HG02623 (cell line): ENCODE measurements around the gene DRG2.
A peak's percentile ranks its signal among the peaks of the same experiment; 100 is the strongest.

Experiments used
- ATAC-seq: cut with Tn5 transposase; IDR thresholded peaks from one replicate; pipeline ENCODE4 v1.9.1; 2021; ENCODE audit warnings: moderate library complexity; ENCODE audit not compliant: unreplicated experiment

Gene DRG2

DNA sequence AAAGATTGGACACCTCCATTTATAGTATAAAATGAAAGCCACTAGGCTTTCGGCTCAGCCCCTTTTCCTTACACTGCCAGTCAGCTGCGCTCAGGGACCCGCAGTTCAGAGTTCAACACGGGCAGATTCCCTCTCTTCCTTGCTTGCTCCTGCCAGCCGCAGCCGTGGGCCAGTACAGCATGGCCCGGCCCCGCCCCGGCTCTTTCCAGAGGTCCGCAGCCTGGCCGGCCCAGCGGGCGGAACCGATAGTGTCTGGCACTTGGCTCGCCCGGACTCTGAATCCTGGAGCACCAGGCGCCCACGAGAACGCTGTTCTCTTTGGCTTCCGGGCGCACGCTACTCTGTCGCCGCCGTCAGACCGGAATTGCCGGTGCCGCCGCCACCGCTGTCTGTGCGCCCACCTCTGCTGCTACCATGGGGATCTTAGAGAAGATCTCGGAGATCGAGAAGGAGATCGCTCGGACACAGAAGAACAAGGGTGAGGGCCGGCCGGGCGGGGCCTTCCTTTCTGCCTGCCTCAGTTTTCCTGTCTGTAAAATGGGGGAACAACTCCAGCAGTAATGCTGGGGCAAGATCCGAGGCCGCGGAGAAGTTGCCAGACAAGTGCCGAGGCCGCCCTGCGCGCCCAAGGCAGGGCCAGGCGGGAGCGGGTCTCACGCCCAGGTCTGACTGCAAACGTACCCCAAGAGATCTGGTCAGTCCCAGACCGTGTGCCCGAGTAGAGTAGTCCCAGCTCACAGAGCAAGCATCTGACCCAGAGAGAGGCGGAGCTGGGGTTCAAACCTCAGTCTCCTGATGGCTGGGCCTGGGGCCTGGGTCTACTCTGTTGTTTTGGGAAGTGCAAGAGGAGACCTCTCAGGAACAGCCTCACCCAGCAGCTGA, at the start of gene DRG2:
Gene DRG2, plus strand, starts transcription at position 339 of the 882 bp plus-strand sequence. Its CDS starts 76 bp downstream, at position 415.
- ATAC-seq = peak; percentile 77

GRCh38 chr17:18038149-18038850, 49.4 kb upstream of the DRG2 start:
- no peak for ATAC-seq

DNA sequence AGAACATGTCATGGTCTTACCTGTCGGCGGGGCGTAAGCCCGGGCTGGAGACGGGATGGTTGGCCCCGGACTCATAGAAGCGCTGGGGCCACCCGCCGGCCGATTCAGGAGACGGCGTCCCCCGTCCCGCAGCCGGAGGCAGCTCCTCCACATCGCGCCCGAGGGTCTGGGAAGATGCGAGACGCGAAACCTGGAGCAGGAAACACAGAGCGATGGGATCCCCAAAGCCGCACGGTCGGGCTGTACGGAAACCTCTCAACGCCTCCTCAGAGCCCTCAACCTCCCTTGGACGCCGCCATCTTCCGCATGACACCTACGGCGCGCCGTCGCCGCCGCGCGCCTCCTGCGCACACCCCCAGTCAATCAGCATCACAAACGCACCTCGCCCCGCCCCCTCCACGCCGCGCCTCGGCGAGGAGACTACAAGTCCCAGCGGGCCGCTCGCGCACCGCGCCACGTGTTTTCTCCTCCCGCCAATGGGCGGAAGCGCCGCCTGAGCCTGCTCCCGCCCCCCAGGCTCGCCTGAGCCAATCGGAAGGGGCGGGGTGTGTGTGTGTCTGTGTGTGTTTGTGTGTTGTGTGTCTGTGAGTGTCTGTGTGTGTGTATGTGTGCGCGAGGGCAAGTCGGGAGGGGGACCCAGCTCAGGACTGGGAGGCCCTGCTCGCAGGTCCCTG, 48.8 kb upstream of the DRG2 start, which contains the start of the genes ATPAF2 and GID4:
Gene ATPAF2, minus strand, starts transcription at position 308 of the 674 bp plus-strand sequence. Its CDS starts 155 bp downstream, at position 153.
Gene GID4, plus strand, starts transcription at position 548 of the 674 bp plus-strand sequence. Its CDS starts 57 bp downstream, at position 605.
- ATAC-seq = peak; percentile 85

DNA sequence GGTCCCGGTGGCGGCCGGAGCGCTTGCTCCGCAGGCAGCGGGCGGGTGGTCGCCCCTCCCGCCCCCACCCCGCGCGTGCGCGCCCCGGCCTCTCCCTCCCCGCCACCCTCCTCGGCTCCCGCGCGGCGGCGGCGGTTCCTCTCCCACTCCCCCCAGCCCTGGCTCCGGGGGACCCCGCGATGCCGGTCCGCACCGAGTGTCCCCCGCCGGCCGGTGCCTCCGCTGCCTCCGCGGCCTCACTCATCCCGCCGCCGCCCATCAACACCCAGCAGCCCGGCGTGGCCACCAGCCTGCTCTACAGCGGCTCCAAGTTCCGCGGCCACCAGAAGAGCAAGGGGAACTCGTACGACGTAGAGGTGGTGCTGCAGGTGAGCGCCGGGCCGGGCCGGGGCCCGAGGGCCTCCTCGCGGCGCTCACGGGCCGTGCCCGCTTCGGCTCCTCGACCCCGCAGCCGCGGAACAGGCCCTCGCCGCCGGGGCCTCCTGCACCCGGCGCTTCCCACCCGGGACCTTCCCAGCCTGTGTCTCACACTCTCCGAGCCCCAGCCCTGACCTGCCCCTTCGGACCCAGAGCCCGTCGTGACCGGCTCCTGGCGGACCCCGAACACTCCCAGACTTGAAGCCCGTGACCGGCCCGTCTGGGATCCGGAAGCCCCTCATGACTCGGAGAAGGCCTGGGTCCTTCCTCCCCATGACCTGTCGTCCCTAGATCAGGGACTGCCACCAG, 48.0 kb upstream of the DRG2 start:
- peak; percentile 29 for ATAC-seq

DNA sequence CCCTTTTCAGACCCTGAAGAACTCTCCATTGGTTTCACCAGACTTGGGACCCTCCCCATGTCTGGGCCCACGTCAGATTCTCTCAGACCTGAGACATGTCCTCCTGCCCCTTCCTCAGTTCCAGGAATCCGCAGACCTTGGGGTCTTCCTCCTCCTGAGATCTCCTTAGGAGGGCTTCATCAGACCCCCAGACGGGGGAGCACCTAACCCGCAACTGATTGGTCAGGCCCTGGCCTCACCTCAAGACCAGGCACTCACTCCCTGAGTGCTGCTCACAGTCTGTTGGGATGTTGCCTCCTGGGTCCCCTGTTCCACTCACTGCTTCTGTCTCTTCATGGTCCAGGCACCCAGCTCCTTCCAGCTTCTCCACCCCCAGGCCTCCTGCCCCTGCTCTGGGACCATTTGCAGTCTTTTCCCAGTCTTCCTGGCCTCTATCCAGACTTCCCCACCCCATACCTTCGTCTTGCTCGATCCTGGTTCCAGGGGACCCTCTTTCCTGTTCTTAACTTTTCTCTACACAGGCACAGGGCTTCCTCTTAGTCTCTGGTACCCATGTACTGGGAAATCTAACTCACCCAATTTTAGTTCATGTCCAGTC, 47.4 kb upstream of the DRG2 start:
- no peak for ATAC-seq

DNA sequence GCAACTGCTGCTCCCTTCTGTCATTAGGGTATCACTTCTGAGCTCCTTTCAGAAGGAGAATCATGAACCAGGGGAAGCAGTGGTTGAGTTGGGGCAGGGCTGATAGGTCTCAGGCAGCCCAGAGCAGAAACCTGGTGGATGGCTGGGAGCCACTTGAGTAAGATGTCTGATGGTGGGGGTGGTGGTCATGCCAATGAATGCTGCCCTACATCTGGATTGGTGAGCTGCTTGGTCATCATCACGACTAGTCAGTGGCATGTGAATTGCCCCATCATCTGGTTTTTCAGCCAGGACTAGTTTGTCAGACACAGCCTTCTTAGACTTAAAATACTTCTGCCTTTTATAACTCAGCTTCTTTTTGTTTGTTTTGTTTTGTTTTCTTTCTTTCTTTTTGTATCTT, 46.0 kb upstream of the DRG2 start:
- no peak for ATAC-seq

- ATAC-seq = no peak
Measured at GRCh38 chr17:18042983-18043382, 44.8 kb upstream of the DRG2 start.

DNA sequence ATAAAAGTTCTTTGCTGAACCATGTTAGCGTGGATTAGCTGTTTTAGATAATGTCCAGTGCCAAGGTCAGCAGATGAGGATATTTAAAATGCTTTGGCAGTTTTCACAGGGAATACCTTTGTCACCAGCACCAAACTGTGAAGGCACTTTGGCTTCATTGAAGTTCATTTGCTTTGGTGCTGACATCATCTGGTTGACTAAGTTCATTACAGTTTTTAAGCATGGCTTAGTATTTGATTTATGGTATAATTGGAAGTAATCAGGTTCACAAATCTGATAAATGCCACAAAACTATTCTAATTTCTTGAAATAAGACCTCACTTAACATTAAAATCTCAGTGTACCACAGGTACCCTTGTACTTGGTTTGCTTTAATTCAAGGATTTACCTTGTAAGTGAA, 44.3 kb upstream of the DRG2 start:
- no peak for ATAC-seq

DNA sequence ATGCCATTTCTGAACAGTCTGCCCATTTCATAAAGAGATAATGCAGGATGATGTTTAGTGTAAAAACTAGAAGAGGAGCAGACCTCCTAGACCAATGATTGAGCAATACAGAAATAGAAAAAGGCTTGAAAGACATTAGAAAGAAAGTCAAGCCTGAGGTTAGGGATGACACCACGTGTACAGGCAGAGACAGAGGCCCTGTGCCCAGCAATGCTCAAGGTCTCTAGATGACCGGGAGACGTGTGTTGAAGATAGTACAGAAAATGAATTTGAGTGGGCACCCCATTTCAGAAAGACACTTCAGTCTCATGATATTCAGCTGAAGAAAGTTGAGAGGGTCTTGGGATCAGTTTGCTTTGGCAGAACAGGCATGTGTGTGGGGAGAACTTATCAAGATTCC, 43.1 kb upstream of the DRG2 start:
- no peak for ATAC-seq

GRCh38 chr17:18045691-18046350, 41.9 kb upstream of the DRG2 start:
- no peak for ATAC-seq

DNA sequence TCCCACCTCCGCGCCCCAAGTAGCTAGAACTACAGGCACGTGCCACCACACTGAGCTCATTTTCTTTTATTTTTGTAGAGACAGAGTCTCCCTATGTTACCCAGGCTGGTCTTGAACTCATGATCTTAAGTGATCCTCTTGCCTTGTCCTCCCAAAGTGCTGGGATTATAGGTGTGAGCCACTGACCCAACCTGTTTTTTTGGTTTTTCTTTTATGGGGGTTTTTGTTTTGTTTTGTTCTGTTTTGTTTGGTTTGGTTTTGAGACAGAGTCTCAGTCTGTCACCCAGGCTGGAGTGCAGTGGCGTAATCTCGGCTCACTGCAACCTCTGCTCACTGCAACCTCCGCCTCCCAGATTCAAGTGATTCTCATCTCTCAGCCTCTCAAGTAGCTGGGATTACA, 32.2 kb upstream of the DRG2 start:
- no peak for ATAC-seq

DNA sequence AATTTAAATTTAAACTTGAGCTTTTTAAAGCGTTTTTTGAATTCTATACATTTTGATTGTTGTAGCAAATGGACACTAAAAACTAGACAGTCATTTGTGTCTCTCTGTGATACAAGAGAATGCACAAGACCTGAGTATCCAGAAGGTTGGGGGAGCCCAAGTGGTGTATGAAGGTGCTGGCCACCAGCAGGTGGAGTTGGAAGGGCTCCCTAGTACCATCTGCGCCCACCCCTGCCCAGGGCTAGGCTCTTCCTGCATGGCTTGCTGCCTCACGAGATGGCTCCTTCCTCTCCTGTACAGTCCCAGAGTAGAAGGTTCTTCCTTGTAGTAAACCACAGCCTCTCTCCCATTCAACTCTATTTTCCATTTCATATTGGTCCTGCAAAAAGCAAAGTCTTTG, 31.5 kb upstream of the DRG2 start:
- ATAC-seq = no peak

DNA sequence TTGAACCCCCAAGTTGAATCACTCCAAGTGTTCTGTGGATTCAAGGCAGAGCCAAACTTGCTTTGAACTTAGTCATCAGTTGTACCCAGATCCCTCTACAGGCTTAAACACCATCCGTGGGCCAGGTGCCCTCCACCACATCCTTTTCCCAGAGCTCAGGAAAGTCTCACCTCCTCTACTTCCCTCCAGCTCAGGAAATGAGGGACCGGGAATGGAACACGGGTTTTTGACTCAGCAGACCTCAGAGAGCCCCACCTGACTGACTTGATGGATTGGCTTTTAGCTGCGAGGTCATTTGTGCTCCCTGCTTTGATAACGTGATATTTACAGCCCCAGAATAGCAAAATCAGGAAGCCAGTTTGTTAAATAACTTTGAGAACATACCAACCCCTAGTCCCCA, 28.5 kb upstream of the DRG2 start:
- ATAC-seq = no peak

- ATAC-seq = no peak
Measured at GRCh38 chr17:18064053-18064452, 23.7 kb upstream of the DRG2 start.

GRCh38 chr17:18065546-18065945, 22.2 kb upstream of the DRG2 start:
- ATAC-seq = no peak

GRCh38 chr17:18066866-18067265, 20.9 kb upstream of the DRG2 start:
- no peak for ATAC-seq

DNA sequence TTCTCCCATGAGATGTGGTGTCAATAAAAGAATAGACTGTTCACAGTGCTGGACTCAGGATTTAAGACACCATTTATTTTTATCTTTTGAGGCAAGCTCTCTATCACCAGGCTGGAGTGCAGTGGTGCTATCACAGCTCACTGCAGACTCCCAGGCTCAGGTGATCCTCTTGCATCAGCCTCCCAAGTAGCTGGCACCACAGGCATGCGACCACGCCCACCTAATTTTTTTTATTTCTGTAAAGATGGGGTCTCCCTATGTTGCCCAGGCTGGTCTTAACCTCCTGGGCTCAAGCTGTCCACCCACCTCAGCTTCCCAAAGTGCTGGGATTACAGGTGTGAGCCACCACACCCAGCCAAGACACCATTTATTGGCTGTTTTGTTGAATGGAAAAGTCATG, 18.6 kb upstream of the DRG2 start:
- no peak for ATAC-seq

DNA sequence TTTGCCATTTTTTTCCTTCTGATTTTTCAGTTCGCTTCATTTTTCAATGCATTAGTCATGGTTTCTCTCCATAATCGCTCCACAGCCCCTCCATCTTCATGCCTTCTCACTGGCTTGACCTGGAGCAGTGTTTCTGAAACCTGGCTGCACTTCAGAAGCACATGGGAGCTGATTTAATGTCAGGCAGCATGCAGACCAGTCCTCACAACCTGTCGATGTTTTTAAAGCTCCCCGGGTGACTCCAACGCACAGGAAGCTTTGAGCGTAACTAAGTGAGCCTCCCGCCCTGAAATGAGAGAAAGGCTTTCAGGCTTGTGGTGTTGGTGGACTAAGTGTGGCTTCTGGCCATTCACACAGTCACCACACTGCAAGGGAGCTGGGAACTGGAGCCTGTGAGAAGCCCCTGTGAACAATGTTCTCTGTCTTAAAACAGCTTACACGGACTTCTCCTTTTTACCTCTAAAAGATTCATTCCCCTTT, 16.8 kb upstream of the DRG2 start:
- ATAC-seq = no peak

GRCh38 chr17:18071751-18072150, 16.0 kb upstream of the DRG2 start:
- no peak for ATAC-seq
